ENCODE results near the gene BLM. TPM values are rescaled to one million over a fixed set of nuclear protein-coding genes. Genes with fewer than 3 reads are reported as not detected.

The BLM gene
- total RNA-seq, 2 donors from 2014 or later: 7.8 to 8.8 TPM

DNA sequence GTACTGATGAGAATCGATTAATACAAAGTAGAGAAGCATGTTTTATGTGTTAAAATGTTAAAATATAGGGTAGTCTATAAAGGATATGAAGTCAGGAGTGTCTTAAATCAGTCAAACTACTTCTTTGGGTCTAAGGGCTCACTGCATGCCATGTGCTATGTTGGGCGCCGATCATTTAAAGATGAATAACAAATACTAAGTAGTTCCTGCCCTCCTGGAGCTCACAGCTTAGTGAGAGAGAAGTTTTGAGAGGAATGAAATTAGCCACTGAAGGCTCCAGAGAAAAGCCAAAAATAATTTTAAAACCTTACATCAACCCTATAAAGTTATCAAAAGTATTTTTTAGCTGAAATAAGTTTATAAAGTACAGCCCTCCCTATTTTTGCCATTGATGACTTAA lies 44.5 kb downstream of the BLM start:
- peaks cover 5% of the 10 kb centered on the region for H3K4me1 Mint-ChIP-seq
- no peak for DNase-seq
- H3K4me3 Mint-ChIP-seq: no peak overlapping the region
- ATAC-seq: no peak
- H3K9me3 ChIP-seq (ENCODE audit: control insufficient read depth, low read length, poor library complexity, severe bottlenecking): no peaks in the 10 kb centered on the region
- H3K27ac Mint-ChIP-seq: peak overlapping the region; percentile 80
- no peaks in the 10 kb centered on the region for H3K27me3 Mint-ChIP-seq
- H3K36me3 Mint-ChIP-seq (ENCODE audit: low read depth): peaks cover 13% of the 10 kb centered on the region

DNA sequence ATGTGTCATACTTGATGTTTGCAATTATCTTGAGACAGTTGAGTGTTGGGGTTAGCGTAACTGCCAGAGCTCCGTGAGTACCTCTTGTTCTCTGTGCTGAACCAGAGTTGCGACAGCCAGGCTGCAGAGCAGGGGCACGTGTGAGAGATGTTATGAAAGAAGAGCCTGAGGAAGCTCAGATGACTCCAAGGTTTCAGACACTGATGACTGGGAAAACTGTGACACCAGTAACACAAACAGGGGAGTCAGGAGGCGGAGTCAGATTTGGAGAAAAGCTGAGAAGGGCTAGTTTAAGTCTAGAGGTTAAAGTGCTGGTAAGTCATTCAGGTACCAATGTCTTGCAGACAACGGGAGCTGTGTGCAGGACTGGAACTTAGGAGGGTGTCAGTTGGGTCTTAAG lies 45.0 kb downstream of the BLM start:
- Mint-ChIP-seq H3K27ac (peak overlapping the region; percentile 80), H3K27me3 (no peaks in the 10 kb centered on the region), H3K36me3 (ENCODE audit: low read depth) (peaks cover 13% of the 10 kb centered on the region), H3K4me1 (peaks cover 5% of the 10 kb centered on the region), H3K4me3 (no peak overlapping the region)
- DNase-seq (no peak), ATAC-seq (no peak)
- no peaks in the 10 kb centered on the region for H3K9me3 ChIP-seq (ENCODE audit: control insufficient read depth, low read length, poor library complexity, severe bottlenecking)

DNA sequence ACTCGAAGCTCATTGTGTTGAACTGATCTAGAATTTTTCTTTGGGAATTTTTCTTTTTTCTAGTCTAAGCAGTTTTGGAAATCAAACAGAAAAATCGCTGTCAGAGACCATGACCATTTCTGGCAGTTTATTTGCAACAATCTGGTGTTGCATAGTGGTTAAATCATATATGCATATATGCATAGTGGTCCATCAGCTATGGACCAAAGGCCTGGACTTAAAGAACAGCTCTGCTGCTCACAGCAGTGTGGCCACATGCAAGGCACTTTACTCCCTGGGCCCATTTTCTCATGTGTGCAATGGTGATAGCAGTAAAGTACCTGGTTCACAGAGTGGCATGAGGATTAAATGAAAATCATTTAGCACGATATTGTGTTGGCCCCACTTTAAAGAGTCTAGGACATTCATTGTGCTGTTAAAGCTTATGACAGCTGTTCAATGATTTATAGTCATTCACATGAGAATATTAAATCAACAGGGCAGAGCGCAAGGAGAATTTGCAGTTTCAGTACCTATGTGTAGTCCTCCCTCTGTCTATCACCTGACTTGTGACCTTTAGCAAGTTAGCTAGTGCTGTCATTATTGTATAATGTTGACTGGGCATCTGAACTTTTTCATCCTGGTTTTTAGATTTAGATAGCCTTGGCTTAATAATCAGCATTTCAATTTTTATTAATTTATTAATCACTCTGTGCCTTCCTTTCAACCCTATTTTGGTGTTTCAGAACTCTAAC lies 46.4 kb downstream of the BLM start:
- Mint-ChIP-seq H3K27me3 (no peaks in the 10 kb centered on the region), H3K4me3 (no peak overlapping the region), H3K36me3 (ENCODE audit: low read depth) (peaks cover 8% of the 10 kb centered on the region), H3K4me1 (peaks cover 4% of the 10 kb centered on the region), H3K27ac (no peak overlapping the region)
- DNase-seq: no peak
- no peak for ATAC-seq
- H3K9me3 ChIP-seq (ENCODE audit: control insufficient read depth, low read length, poor library complexity, severe bottlenecking): no peaks in the 10 kb centered on the region

DNA sequence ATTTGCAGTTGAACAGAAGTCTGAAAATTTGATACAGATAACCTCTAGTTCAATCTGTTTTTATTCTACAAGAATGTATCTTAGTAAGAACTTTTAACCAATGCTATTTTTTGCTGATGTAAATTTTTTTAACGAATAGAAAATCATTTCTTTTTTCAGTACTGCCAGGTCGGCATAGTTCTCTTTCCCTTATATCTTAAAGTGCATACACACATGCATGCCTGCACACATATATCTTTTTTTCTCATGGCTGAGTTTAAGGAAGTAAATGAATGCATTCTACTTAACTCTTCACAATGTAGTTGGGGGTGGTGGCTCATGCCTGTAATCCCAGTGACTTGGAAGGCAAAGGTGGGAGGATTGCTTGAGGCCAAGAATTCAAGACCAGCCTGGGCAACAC lies 48.4 kb downstream of the BLM start:
- H3K9me3 ChIP-seq (ENCODE audit: control insufficient read depth, low read length, poor library complexity, severe bottlenecking): no peaks in the 10 kb centered on the region
- no peaks in the 10 kb centered on the region for H3K27me3 Mint-ChIP-seq
- H3K4me1 Mint-ChIP-seq: peaks cover 4% of the 10 kb centered on the region
- H3K27ac Mint-ChIP-seq: no peak overlapping the region
- peaks cover 7% of the 10 kb centered on the region for H3K36me3 Mint-ChIP-seq (ENCODE audit: low read depth)
- DNase-seq: no peak
- H3K4me3 Mint-ChIP-seq: no peak overlapping the region
- no peak for ATAC-seq

DNA sequence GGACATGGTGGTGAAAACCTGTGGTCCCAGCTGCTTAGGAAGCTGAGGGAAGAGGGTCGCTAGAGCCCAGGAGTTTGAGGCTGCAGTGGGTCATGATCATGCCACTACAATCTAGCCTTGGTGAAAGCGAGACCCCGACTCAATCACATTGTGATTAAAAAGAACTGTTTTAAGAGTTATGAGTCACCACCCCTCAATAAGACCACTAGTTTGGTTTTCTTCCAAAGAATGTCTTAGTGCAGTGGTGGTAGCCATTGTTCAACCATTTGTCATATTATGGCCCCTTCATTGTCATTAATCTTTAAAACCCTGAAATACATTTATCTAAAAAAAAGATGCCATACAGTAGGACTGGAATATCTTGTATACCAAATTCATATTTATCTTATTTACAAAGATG lies 48.8 kb downstream of the BLM start:
- H3K4me1 Mint-ChIP-seq: peaks cover 4% of the 10 kb centered on the region
- no peak for DNase-seq
- H3K9me3 ChIP-seq (ENCODE audit: control insufficient read depth, low read length, poor library complexity, severe bottlenecking): no peaks in the 10 kb centered on the region
- ATAC-seq: no peak
- H3K4me3 Mint-ChIP-seq: no peak overlapping the region
- H3K27me3 Mint-ChIP-seq: no peaks in the 10 kb centered on the region
- no peak overlapping the region for H3K27ac Mint-ChIP-seq
- H3K36me3 Mint-ChIP-seq (ENCODE audit: low read depth): peaks cover 7% of the 10 kb centered on the region

DNA sequence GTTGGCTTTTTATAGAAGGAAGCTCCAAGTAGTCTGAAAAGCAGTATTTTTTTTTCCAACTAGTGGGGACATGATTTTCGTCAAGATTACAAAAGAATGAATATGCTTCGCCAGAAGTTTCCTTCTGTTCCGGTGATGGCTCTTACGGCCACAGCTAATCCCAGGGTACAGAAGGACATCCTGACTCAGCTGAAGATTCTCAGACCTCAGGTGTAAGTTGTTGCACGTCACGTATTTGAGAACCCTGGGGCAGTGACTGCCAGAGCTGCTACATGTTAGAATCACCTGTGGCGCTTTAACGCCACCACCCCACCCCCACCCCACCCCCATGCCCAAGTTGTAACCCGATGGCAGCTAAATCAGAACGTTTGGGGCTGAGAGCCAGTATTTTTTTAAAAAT lies 52.2 kb downstream of the BLM start:
- no peak overlapping the region for H3K4me3 Mint-ChIP-seq
- H3K36me3 Mint-ChIP-seq (ENCODE audit: low read depth): no peaks in the 10 kb centered on the region

DNA sequence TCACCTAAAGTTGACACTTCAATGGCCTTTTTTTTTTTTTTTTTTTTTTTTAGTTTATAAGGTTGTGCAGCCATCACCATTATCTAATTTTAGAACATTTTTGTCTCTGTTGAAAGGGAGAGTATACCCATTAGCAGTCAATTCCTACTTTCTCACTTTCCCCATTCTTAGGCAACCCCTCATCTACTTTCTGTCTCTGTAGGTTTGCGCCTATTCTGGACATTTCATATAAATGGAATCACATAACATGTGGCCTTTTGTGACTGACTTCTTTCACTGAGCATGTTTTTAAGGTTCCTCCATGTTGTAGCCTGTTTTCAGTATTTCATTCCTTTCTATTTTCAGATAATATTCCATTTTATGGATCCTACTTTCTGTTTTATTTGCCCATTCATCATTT lies 56.3 kb downstream of the BLM start:
- no peaks in the 10 kb centered on the region for H3K9me3 ChIP-seq (ENCODE audit: control insufficient read depth, low read length, poor library complexity, severe bottlenecking)
- no peaks in the 10 kb centered on the region for H3K36me3 Mint-ChIP-seq (ENCODE audit: low read depth)
- peaks cover 4% of the 10 kb centered on the region for H3K4me1 Mint-ChIP-seq
- DNase-seq (no peak), ATAC-seq (no peak)
- no peak overlapping the region for H3K27ac Mint-ChIP-seq
- H3K27me3 Mint-ChIP-seq: no peaks in the 10 kb centered on the region
- no peak overlapping the region for H3K4me3 Mint-ChIP-seq

More for the DNA sequence above, 52.2 kb downstream of the BLM start:
- Mint-ChIP-seq H3K4me1 (peaks cover 2% of the 10 kb centered on the region), H3K27ac (no peak overlapping the region), H3K27me3 (no peaks in the 10 kb centered on the region)
- DNase-seq: no peak
- ATAC-seq: no peak
- no peaks in the 10 kb centered on the region for H3K9me3 ChIP-seq (ENCODE audit: control insufficient read depth, low read length, poor library complexity, severe bottlenecking)

DNA sequence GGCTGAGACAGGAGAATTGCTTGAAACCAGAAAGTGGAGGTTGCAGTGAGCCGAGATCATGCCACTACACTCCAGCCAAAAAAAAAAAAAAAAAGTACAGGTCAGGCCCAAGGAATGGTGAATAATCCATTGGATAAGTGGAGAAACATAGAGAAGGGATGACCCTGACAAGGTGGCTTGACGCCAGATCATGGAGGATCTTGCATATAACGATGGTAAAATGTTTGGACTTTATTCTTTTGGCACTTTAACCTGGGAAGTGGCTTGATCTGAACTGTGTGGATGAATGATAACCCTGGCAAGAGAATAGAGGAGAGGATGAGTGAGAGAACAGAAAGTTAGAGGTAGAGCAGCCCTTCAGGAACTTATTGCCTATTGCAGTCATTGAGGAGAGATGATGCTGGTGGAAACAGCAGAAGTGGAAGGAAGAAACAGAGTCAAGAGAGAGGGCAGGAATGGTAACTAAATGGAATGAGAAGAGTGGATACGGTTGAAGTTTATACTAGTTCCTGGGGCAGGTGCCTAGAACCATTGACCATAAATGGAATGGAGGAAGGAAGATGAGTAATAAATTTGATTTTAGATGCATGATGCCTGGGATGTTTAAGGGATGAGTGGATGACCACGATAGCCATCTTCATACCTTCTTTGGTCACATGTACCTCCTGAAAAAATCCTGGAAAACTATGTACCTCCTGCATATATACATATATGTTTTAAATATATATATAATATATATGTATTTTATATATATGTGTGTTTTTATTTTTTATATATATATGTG lies 57.8 kb downstream of the BLM start:
- Mint-ChIP-seq H3K36me3 (ENCODE audit: low read depth) (no peaks in the 10 kb centered on the region), H3K27me3 (no peaks in the 10 kb centered on the region), H3K4me1 (peaks cover 4% of the 10 kb centered on the region), H3K4me3 (no peak overlapping the region), H3K27ac (no peak overlapping the region)
- no peak for ATAC-seq
- DNase-seq: no peak
- H3K9me3 ChIP-seq (ENCODE audit: control insufficient read depth, low read length, poor library complexity, severe bottlenecking): no peaks in the 10 kb centered on the region

DNA sequence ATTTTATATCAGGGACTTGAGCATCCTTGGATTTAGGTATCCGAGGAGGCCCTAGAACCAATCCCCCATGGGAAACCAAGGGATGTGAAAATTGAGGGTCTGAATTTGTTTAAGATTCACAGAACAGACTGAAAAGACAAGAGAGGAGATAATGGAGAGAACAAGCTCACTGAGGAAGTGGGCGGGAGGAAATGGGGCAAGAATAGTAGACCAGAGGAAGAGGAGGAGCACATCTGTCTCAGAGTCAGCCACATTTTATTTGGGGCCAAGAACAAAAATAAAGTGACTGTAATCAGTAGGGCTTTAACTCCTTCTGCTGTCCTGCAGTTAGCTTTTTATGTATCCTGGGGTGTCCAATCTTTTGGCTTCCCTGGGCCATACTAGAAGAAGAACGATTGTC lies 63.8 kb downstream of the BLM start:
- Mint-ChIP-seq H3K27ac (peak overlapping the region; percentile 42), H3K36me3 (ENCODE audit: low read depth) (peaks cover 2% of the 10 kb centered on the region), H3K4me3 (peak overlapping the region; percentile 9), H3K27me3 (no peaks in the 10 kb centered on the region), H3K4me1 (peaks cover 8% of the 10 kb centered on the region)
- ATAC-seq (peak; percentile 63), DNase-seq (no peak)
- H3K9me3 ChIP-seq (ENCODE audit: control insufficient read depth, low read length, poor library complexity, severe bottlenecking): no peaks in the 10 kb centered on the region

DNA sequence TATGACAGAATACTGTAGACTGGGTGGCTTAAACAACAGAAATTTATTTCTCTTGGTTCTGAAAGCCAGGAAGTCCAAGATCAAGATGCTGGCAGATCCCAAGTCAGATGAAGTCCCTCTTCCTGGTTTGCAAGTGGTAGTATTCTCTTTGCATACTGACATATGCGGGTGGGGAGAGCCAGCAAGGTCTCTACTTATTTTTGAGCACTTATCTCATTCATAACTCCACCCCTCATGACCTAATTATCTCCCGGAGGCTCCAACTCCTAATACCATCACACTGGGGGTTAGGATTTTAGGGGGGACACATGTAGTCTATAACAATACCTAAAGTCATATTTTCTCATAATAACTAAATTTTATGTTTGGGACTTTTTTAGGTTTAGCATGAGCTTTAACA lies 65.3 kb downstream of the BLM start:
- H3K27ac Mint-ChIP-seq: no peak overlapping the region
- ATAC-seq: no peak
- no peaks in the 10 kb centered on the region for H3K9me3 ChIP-seq (ENCODE audit: control insufficient read depth, low read length, poor library complexity, severe bottlenecking)
- H3K36me3 Mint-ChIP-seq (ENCODE audit: low read depth): peaks cover 2% of the 10 kb centered on the region
- peaks cover 8% of the 10 kb centered on the region for H3K4me1 Mint-ChIP-seq
- DNase-seq: no peak
- H3K27me3 Mint-ChIP-seq: no peaks in the 10 kb centered on the region
- no peak overlapping the region for H3K4me3 Mint-ChIP-seq

DNA sequence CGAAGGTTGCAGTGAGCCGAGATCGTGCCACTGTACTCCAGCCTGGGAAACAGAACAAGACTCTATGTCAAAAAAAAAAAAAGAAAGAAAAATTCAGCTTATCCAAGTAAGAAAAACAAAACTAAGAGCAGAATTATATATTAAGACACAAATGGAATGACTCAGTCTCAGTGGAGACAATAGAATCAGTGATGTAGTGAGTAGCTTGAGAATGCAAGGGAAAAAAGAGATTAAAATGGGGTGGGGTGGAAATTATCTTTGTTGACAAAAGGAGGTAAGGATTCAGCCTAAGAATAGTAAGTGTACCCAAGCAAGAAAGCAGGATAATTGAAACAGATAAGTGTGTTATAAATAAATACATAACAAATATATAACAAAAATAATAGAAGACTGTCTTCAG lies 70.7 kb downstream of the BLM start:
- H3K36me3 Mint-ChIP-seq (ENCODE audit: low read depth): no peaks in the 10 kb centered on the region
- H3K9me3 ChIP-seq (ENCODE audit: control insufficient read depth, low read length, poor library complexity, severe bottlenecking): no peaks in the 10 kb centered on the region
- no peak overlapping the region for H3K27ac Mint-ChIP-seq
- no peak overlapping the region for H3K4me3 Mint-ChIP-seq
- DNase-seq (no peak), ATAC-seq (no peak)
- H3K27me3 Mint-ChIP-seq: no peaks in the 10 kb centered on the region
- peaks cover 2% of the 10 kb centered on the region for H3K4me1 Mint-ChIP-seq

DNA sequence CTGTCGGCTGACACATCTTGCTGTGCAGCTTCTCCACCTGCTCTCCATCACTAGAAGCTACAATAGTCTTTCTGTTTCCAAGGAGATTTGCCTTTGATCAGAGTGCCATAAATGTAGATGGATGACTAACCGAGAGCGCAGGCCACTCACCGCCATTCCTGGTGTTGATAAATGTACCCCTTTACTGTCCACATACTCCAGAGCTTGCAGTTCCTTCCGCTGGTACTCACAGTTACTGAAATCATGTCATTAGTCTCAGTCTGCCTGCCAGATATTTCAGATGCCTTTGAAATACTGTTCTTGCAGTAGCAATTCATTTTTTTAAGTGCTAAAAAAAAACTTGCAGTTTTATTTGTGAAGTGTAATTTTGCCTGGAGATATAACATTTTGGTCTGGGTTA lies 72.3 kb downstream of the BLM start:
- no peaks in the 10 kb centered on the region for H3K9me3 ChIP-seq (ENCODE audit: control insufficient read depth, low read length, poor library complexity, severe bottlenecking)
- no peak overlapping the region for H3K27ac Mint-ChIP-seq
- no peak overlapping the region for H3K4me3 Mint-ChIP-seq
- H3K4me1 Mint-ChIP-seq: no peaks in the 10 kb centered on the region
- H3K27me3 Mint-ChIP-seq: no peaks in the 10 kb centered on the region
- DNase-seq (no peak), ATAC-seq (no peak)
- no peaks in the 10 kb centered on the region for H3K36me3 Mint-ChIP-seq (ENCODE audit: low read depth)

DNA sequence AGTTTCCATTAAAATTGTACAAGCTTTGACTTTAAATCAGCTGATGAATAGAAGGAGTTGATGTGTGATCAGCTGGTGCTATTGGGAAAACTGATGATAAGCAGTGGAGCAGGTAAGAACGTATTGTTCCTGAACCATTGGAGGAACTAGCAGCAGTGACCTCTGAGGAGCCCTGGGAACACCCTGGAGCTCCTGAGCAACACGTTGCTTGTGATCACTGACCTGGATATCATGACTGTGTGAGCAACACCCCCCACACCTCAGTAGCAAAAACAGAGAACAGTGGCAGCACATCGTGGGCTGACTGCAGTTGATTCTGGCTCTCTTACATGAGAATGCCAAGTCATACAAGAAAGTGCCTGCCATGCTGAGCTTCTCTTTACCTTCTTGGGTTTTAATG lies 72.9 kb downstream of the BLM start:
- DNase-seq: no peak
- H3K27me3 Mint-ChIP-seq: no peaks in the 10 kb centered on the region
- H3K27ac Mint-ChIP-seq: no peak overlapping the region
- no peak overlapping the region for H3K4me3 Mint-ChIP-seq
- H3K9me3 ChIP-seq (ENCODE audit: control insufficient read depth, low read length, poor library complexity, severe bottlenecking): no peaks in the 10 kb centered on the region
- H3K4me1 Mint-ChIP-seq: no peaks in the 10 kb centered on the region
- no peak for ATAC-seq
- H3K36me3 Mint-ChIP-seq (ENCODE audit: low read depth): no peaks in the 10 kb centered on the region

DNA sequence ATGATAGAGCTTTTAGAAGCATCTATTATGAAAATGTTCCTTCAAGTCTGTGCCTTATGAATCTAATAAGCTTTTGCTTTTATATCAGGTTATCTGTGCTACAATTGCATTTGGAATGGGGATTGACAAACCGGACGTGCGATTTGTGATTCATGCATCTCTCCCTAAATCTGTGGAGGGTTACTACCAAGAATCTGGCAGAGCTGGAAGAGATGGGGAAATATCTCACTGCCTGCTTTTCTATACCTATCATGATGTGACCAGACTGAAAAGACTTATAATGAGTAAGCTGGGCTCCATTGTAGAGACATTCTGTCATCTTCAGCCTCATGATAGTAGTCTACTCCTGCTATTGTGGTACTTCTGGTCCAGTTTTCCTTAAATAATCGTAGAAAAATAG lies 73.4 kb downstream of the BLM start:
- H3K27me3 Mint-ChIP-seq: no peaks in the 10 kb centered on the region
- no peaks in the 10 kb centered on the region for H3K9me3 ChIP-seq (ENCODE audit: control insufficient read depth, low read length, poor library complexity, severe bottlenecking)
- DNase-seq: no peak
- H3K4me1 Mint-ChIP-seq: no peaks in the 10 kb centered on the region
- no peak overlapping the region for H3K4me3 Mint-ChIP-seq
- H3K27ac Mint-ChIP-seq: no peak overlapping the region
- ATAC-seq: no peak
- H3K36me3 Mint-ChIP-seq (ENCODE audit: low read depth): no peaks in the 10 kb centered on the region
